HepG2 (cell line): ENCODE data around the gene DDX24. TPM values are rescaled to one million over a fixed set of nuclear protein-coding genes. Genes with fewer than 3 reads are reported as not detected.

Experiments used
- ATAC-seq: fragments of 200-7000 bp; cut with Tn5 transposase; 3 replicates; pipeline ENCODE4 v1.9.1; 2020; ENCODE audit warnings: mild to moderate bottlenecking, moderate library complexity
- BruUV-seq: library from RNA; stranded (reverse); fragments of 400-500 nt; replicated peaks from 2 replicates; lab custom pipeline; 2021; lab: Mats Ljungman, UMichigan
- CTCF ChIA-PET: fragments of 300-600 bp; formaldehyde crosslinking; extraction: SDS; loops from one replicate; lab custom pipeline; 2021; ENCODE audit warnings: low total read pairs, inconsistent platforms, low intra/inter-chr PET ratio; lab: Yijun Ruan, JAX
- POLR2A ChIA-PET: fragments of 350-600 bp; sonication (Branson Sonifier 250); formaldehyde crosslinking; loops from one replicate; lab custom pipeline; 2020; ENCODE audit warnings: antibody characterized with exemption, inconsistent platforms; lab: Yijun Ruan, JAX
- DNase-seq: peaks from one replicate; pipeline ENCODE4 v3.0.0-alpha.2; 2015; ENCODE audit warnings: low spot score
- FAIRE-seq: peaks from 3 replicates; lab custom pipeline; 2011; peaks lifted over from hg19 to GRCh38; lab: Jason Lieb, UNC
- H2AFZ ChIP-seq: one replicate; pipeline ENCODE4 v1.6.1; 2011; ENCODE audit warnings: low read length, inconsistent platforms
- H3K27ac ChIP-seq: fragments of 300-600 bp; 3 replicates; pipeline ENCODE4 v1.8.0; 2011; ENCODE audit warnings: mixed run types, mild to moderate bottlenecking, mixed read lengths, low read length, inconsistent platforms; ENCODE audit not compliant: insufficient read depth; ENCODE audit errors: extremely low read length
- H3K27me3 ChIP-seq, 2 experiments: fragments of 200-600 bp in 1 of 2; 2 replicates in 1 of 2; 3 replicates in 1 of 2; pipeline versions ENCODE4 v1.6.0 to v1.8.0; 2011; ENCODE audit warnings: low read length in 2 of 2, mild to moderate bottlenecking in 2 of 2, moderate library complexity in 2 of 2, inconsistent platforms in 1 of 2; ENCODE audit not compliant: insufficient read depth in 2 of 2, control insufficient read depth in 1 of 2
- H3K36me3 ChIP-seq, 2 experiments: fragments of 200-600 bp in 1 of 2; replicated peaks in 1 of 2; 2 replicates in 1 of 2; 3 replicates in 1 of 2; pipeline versions ENCODE4 v1.5.1 to v1.8.0; 2011; ENCODE audit warnings: low read length in 2 of 2, inconsistent platforms in 1 of 2; ENCODE audit not compliant: insufficient read depth in 2 of 2, control insufficient read depth in 1 of 2
- H3K4me1 ChIP-seq: 2 replicates; pipeline ENCODE4 v1.5.1; 2012; ENCODE audit warnings: low read length, inconsistent platforms; ENCODE audit not compliant: insufficient read depth
- H3K4me2 ChIP-seq: 2 replicates; pipeline ENCODE4 v1.6.0; 2011; ENCODE audit warnings: low read depth, low read length, inconsistent platforms
- H3K4me3 ChIP-seq, 3 experiments: fragments of 200-600 bp in 1 of 3; sonication (generic), shearing (Covaris generic) in 1 of 3; replicated peaks in 1 of 3; 2 replicates each; pipeline ENCODE4 v1.5.1; 2011 to 2016; ENCODE audit warnings: low read length in 3 of 3, inconsistent platforms in 2 of 3, low read depth in 2 of 3, mild to moderate bottlenecking in 2 of 3, control low read depth in 1 of 3, mixed read lengths in 1 of 3; ENCODE audit not compliant: insufficient read depth in 1 of 3
- H3K79me2 ChIP-seq: one replicate; pipeline ENCODE4 v1.6.1; 2011; ENCODE audit warnings: low read length, inconsistent platforms; ENCODE audit not compliant: insufficient read depth
- H3K9ac ChIP-seq: 2 replicates; pipeline ENCODE4 v1.6.0; 2011; ENCODE audit warnings: mild to moderate bottlenecking, low read depth, low read length, inconsistent platforms; ENCODE audit not compliant: insufficient read depth
- H3K9me3 ChIP-seq: 2 replicates; pipeline ENCODE4 v1.5.1; 2012; ENCODE audit warnings: mild to moderate bottlenecking, low read length
- H4K20me1 ChIP-seq: 2 replicates; pipeline ENCODE4 v1.6.0; 2011; ENCODE audit warnings: inconsistent platforms, mild to moderate bottlenecking, low read length, moderate library complexity; ENCODE audit not compliant: insufficient read depth
- BORCS8-MEF2B ChIP-seq: sonication (generic); formaldehyde crosslinking; IDR thresholded peaks from 2 replicates; pipeline ENCODE4 v1.8.0; 2022; ENCODE audit warnings: mild to moderate bottlenecking, missing genetic modification reagents
- GTF3A ChIP-seq: sonication (generic); formaldehyde crosslinking; conservative IDR thresholded peaks from 2 replicates; pipeline ENCODE4 v1.4.0; 2020; ENCODE audit warnings: mild to moderate bottlenecking, missing genetic modification reagents
- HNRNPLL ChIP-seq: fragments of 200-400 bp; formaldehyde crosslinking; IDR thresholded peaks from 2 replicates; pipeline ENCODE4 v1.6.1; 2017; ENCODE audit warnings: mild to moderate bottlenecking, low read depth, low read length; ENCODE audit not compliant: poor library complexity, severe bottlenecking
- KAT2B ChIP-seq: fragments of 150-350 bp; IDR thresholded peaks from 2 replicates; pipeline ENCODE4 v1.6.1; 2014; ENCODE audit warnings: low read depth, low read length, borderline replicate concordance
- KDM5B ChIP-seq: sonication (generic); formaldehyde crosslinking; IDR thresholded peaks from 2 replicates; pipeline ENCODE4 v1.4.0; 2020; ENCODE audit warnings: missing genetic modification reagents, mild to moderate bottlenecking, borderline replicate concordance
- KLF16 ChIP-seq, 2 experiments: sonication (generic) in 1 of 2; formaldehyde crosslinking in 1 of 2; IDR thresholded peaks; 2 replicates each; pipeline versions ENCODE4 v1.6.1 to v1.8.0; 2016 to 2023; ENCODE audit warnings: missing genetic modification reagents in 2 of 2, missing compliant biosample characterization in 1 of 2
- NR2F6 ChIP-seq, 2 experiments: IDR thresholded peaks; 2 replicates each; pipeline ENCODE4 v1.6.1; 2016; ENCODE audit warnings: antibody characterized with exemption in 1 of 2, mild to moderate bottlenecking in 1 of 2
- RAD21 ChIP-seq: fragments of 450-650 bp; formaldehyde crosslinking; IDR thresholded peaks from 2 replicates; pipeline ENCODE4 v1.5.0; 2020; ENCODE audit warnings: mild to moderate bottlenecking
- SMARCC2 ChIP-seq: fragments of 450-650 bp; IDR thresholded peaks from 2 replicates; pipeline ENCODE4 v1.6.1; 2017; ENCODE audit warnings: antibody characterized with exemption, mild to moderate bottlenecking
- SOX6 ChIP-seq, 2 experiments: fragments of 450-650 bp in 1 of 2; sonication (generic) in 1 of 2; formaldehyde crosslinking in 1 of 2; IDR thresholded peaks; 2 replicates each; pipeline versions ENCODE4 v1.4.0 to v1.6.1; 2017 to 2020; ENCODE audit warnings: antibody characterized with exemption in 1 of 2, mild to moderate bottlenecking in 1 of 2, missing genetic modification reagents in 1 of 2
- ZFX ChIP-seq: sonication (generic); formaldehyde crosslinking; IDR thresholded peaks from 2 replicates; pipeline ENCODE4 v1.4.0; 2020; ENCODE audit warnings: mild to moderate bottlenecking, low read depth, missing genetic modification reagents, moderate library complexity
- ZKSCAN5 ChIP-seq: sonication (generic); formaldehyde crosslinking; IDR thresholded peaks from 2 replicates; pipeline ENCODE4 v1.5.1; 2020; ENCODE audit warnings: mild to moderate bottlenecking, missing genetic modification reagents
- ZNF674 ChIP-seq: sonication (generic); formaldehyde crosslinking; IDR thresholded peaks from 2 replicates; pipeline ENCODE4 v1.5.0; 2020; ENCODE audit warnings: low read depth, mild to moderate bottlenecking, missing genetic modification reagents
- ZNF850 ChIP-seq: sonication (generic); formaldehyde crosslinking; conservative IDR thresholded peaks from 2 replicates; pipeline ENCODE4 v1.9.0; 2021; ENCODE audit warnings: mild to moderate bottlenecking, missing genetic modification reagents
- WGBS: methylation state at CpG from one replicate; pipeline ENCODE4 v1.1.6; 2017; ENCODE audit warnings: low lambda C conversion rate; 5-methylcytosine and 5-hydroxymethylcytosine counted together
- in situ Hi-C: cut with HindIII; loops from 2 replicates; pipeline ENCODE4 v1.10.0; 2017; ENCODE audit warnings: low pct_unique_long_range_greater_than_20kb; ENCODE audit not compliant: extremely low pct_ligation_motif_present
- intact Hi-C: fragments of 100-400 bp; cut with micrococcal nuclease; formaldehyde crosslinking; loops from one replicate; pipeline ENCODE4 v1.10.0; 2022; ENCODE audit not compliant: unreplicated experiment
- polyA plus RNA-seq, 8 experiments: library from polyadenylated mRNA; depleted of rRNA in 3 of 8; stranded (reverse) in 7 of 8; unstranded in 1 of 8; fragments of >200 nt; fragmentation: Illumina TruSeq in 4 of 8; extraction: Trizol in 4 of 8; gene quantifications; 2 replicates each; pipeline versions ENCODE4 v1.2.1 to v1.2.3, GENCODE V29; 2011 to 2016; ENCODE audit warnings: low read depth in 4 of 8, missing spikeins in 1 of 8, mixed read lengths in 1 of 8; ENCODE audit not compliant: insufficient read depth in 1 of 8
- total RNA-seq, 5 experiments: library from RNA; depleted of rRNA; stranded (reverse); fragments of >200 nt; fragmentation: Illumina TruSeq; extraction: Trizol; gene quantifications; 2 replicates each; pipeline ENCODE4 v1.2.3, GENCODE V29; 2016; ENCODE audit warnings: low read depth in 1 of 5
- TF ChIP-seq, protein P1 (sequence below): sonication (generic); formaldehyde crosslinking; IDR thresholded peaks from 2 replicates; pipeline ENCODE4 v1.4.0; 2020; ENCODE audit warnings: missing genetic modification reagents, mild to moderate bottlenecking, borderline replicate concordance
- TF ChIP-seq, protein P2 (sequence below): sonication (generic); formaldehyde crosslinking; IDR thresholded peaks from 2 replicates; pipeline ENCODE4 v1.4.0; 2020; ENCODE audit warnings: missing genetic modification reagents

DDX24 gene
- total and polyA plus RNA-seq, 2 of the 13 experiments (the other 11 are each of a cell fraction or from before 2014, with no cell fraction given) = 67.3 to 149 TPM

DNA sequence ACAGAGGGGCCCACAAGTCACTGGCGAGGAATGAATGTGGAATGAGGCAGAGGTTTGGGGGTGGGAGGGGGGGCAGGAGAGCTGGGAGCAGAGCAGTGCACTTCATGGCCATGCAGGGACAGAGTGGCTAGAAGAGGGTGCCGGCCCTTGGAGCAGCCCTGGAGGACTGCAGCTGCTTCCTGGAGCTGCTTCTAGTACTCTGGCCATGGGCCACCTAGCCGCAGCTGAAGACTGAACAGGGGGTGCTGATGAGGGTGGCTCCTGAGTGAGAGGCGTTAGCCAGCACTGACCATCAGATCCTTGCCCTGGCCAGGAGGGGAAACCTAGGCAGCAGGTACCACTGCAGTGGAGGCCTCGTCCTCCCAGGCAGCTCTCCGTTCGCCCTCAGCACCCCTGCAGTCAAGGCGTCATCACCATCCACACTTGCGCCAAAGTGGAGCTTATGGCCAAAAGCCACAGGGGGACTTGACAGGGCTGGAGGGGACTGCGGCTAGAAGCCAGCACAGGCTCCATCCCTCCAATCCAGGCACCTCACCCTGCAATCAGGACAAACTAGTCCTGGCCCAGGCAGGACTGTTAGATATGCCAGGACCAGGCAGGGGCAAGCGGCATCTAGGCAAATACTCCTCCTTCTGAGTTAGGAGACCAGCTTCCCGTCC, 38.4 kb downstream of the DDX24 start (continued):
- TF ChIP-seq RAD21 = no peak
- no peak for TF ChIP-seq KAT2B
- TF ChIP-seq ZKSCAN5 (CRISPR knock-in tag) = no peak
- TF ChIP-seq SOX6 (IDR thresholded peaks at IDR 0.05) = no peak
- 0 out of 2 replicates have a peak, but pooled peaks have one; percentile 9 for TF ChIP-seq SOX6 (CRISPR knock-in tag; IDR thresholded peaks at IDR 0.05)
- TF ChIP-seq SMARCC2 = no peak
- no peak for TF ChIP-seq BORCS8-MEF2B (CRISPR knock-in tag)
- TF ChIP-seq HNRNPLL = no peak
- TF ChIP-seq, all 625 proteins: peak for 3

DNA sequence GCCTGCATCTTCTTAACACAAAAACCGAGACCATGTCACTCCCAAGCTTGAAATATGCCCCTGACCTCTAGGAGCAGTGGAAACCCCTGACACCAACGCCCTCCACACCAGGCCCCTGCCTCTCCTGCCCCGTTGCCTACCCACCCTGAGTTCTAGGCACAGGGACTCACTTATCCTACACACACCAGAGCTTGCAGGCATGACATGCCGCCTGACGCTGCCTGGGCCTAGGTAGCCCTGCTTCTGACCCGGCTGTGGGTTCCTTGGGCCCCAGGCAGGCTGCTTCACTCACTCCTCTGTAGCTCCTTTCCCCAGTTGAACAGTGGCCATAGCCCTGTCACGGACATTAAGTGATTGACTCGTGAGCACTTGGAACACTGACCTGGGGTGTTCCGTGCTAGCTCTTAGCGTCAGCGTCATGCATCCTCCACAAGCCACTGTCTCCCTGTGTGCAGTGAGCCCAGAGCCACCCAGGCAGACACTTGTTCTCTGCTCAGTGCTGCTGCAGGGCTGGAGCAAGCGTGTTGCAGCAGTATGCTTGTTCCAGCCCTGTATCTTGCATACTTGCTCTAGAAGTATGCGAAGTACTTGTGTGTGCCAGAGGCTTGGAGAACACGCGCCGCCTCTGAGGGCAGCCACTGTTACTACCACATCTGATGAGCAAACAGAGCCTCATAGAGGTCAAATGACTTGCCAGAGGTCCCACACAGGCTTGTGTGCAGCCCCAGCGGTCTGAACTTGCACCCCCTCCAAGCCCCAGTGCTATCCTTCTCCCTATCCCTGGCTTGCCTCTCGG, 39.3 kb downstream of the DDX24 start:
- in situ Hi-C loops = no loop called here
- BruUV-seq = no TSS peak
- Histone ChIP-seq H3K4me3 (peak overlapping the region in 1 of 3 experiments; percentile 1; a peak in 1 of 6 replicates), H3K36me3 (peaks cover 1 to 6% of the 10 kb centered on the region in 2 experiments; a peak in 3 of 5 replicates), H3K9ac (no peak overlapping the region), H3K27ac (no peak overlapping the region), H3K79me2 (no peaks in the 10 kb centered on the region), H4K20me1 (no peaks in the 10 kb centered on the region), H3K4me2 (peak overlapping the region; percentile 37), H2AFZ (no peak overlapping the region), H3K27me3 (no peaks in the 10 kb centered on the region), H3K4me1 (peaks cover 60% of the 10 kb centered on the region), H3K9me3 (no peaks in the 10 kb centered on the region)
- POLR2A ChIA-PET = interaction anchor here (1.0 kb wide), 1 partner anchor 17 kb away, joined by 3 read pairs; no protein-coding TSS in a partner anchor
- 60% methylated on average over 12 of the region's 18 CpGs for WGBS
- CTCF ChIA-PET = no interaction called here
- intact Hi-C loops = no loop called here
- FAIRE-seq = peak; percentile 87
- ATAC-seq = peak; percentile 84
- DNase-seq = peak; percentile 75
- TF ChIP-seq, protein P1, sequence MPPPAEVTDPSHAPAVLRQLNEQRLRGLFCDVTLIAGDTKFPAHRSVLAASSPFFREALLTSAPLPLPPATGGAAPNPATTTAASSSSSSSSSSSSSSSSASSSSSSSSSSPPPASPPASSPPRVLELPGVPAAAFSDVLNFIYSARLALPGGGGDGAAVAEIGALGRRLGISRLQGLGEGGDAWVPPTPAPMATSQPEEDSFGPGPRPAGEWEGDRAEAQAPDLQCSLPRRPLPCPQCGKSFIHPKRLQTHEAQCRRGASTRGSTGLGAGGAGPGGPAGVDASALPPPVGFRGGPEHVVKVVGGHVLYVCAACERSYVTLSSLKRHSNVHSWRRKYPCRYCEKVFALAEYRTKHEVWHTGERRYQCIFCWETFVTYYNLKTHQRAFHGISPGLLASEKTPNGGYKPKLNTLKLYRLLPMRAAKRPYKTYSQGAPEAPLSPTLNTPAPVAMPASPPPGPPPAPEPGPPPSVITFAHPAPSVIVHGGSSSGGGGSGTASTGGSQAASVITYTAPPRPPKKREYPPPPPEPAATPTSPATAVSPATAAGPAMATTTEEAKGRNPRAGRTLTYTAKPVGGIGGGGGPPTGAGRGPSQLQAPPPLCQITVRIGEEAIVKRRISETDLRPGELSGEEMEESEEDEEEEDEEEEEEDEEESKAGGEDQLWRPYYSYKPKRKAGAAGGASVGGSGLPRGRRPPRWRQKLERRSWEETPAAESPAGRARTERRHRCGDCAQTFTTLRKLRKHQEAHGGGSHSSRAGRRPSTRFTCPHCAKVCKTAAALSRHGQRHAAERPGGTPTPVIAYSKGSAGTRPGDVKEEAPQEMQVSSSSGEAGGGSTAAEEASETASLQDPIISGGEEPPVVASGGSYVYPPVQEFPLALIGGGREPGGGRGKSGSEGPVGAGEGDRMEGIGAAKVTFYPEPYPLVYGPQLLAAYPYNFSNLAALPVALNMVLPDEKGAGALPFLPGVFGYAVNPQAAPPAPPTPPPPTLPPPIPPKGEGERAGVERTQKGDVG (CRISPR knock-in tag) = no peak
- TF ChIP-seq KDM5B = 0 out of 2 replicates have a peak, but pooled peaks have one; percentile 9
- TF ChIP-seq ZNF674 = no peak
- no peak for TF ChIP-seq GTF3A (CRISPR knock-in tag)
- TF ChIP-seq ZFX (CRISPR knock-in tag) = no peak
- TF ChIP-seq NR2F6 (IDR thresholded peaks at IDR 0.05) = 0 out of 2 replicates have a peak, but pooled peaks have one; percentile 28
- peak; percentile 63; the same call in 1 of the 2 replicates for TF ChIP-seq NR2F6 (CRISPR knock-in tag; IDR thresholded peaks at IDR 0.05)
- TF ChIP-seq ZNF850 (CRISPR knock-in tag) = no peak
- no peak for TF ChIP-seq KLF16 (CRISPR knock-in tag; IDR thresholded peaks at IDR 0.05)
- TF ChIP-seq, protein P2, sequence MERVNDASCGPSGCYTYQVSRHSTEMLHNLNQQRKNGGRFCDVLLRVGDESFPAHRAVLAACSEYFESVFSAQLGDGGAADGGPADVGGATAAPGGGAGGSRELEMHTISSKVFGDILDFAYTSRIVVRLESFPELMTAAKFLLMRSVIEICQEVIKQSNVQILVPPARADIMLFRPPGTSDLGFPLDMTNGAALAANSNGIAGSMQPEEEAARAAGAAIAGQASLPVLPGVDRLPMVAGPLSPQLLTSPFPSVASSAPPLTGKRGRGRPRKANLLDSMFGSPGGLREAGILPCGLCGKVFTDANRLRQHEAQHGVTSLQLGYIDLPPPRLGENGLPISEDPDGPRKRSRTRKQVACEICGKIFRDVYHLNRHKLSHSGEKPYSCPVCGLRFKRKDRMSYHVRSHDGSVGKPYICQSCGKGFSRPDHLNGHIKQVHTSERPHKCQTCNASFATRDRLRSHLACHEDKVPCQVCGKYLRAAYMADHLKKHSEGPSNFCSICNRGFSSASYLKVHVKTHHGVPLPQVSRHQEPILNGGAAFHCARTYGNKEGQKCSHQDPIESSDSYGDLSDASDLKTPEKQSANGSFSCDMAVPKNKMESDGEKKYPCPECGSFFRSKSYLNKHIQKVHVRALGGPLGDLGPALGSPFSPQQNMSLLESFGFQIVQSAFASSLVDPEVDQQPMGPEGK = 0 out of 2 replicates have a peak, but pooled peaks have one; percentile 38
